NB4 (cell line): ENCODE results near the gene PFN2.
"Not testable (repeated sequence)": the region's sequence is repeated elsewhere in the genome, so short reads cannot be mapped to it uniquely, and the experiment has no call there.

ENCODE experiments used
- DNase-seq: peaks from one replicate; pipeline ENCODE4 v3.0.0; 2010; ENCODE audit warnings: low read depth
- H3K4me3 ChIP-seq: one replicate; pipeline ENCODE4 v1.5.1; 2011; ENCODE audit warnings: mild to moderate bottlenecking, low read depth, low read length, moderate library complexity
- MYC ChIP-seq: IDR thresholded peaks from 2 replicates; pipeline ENCODE4 v1.6.1; 2011; ENCODE audit warnings: low read depth, low read length
- POLR2A ChIP-seq: IDR thresholded peaks from 2 replicates; pipeline ENCODE4 v1.6.1; 2011; ENCODE audit warnings: mild to moderate bottlenecking; ENCODE audit not compliant: insufficient read length; ENCODE audit errors: extremely low read depth
- TF ChIP-seq, protein P1 (sequence below): IDR thresholded peaks from 2 replicates; pipeline ENCODE4 v1.6.1; 2011; ENCODE audit warnings: low read depth, low read length
- TF ChIP-seq, protein P2 (sequence below): IDR thresholded peaks from one replicate; pipeline ENCODE4 v1.5.1; 2012; ENCODE audit warnings: low read depth, low read length

The PFN2 gene

DNA sequence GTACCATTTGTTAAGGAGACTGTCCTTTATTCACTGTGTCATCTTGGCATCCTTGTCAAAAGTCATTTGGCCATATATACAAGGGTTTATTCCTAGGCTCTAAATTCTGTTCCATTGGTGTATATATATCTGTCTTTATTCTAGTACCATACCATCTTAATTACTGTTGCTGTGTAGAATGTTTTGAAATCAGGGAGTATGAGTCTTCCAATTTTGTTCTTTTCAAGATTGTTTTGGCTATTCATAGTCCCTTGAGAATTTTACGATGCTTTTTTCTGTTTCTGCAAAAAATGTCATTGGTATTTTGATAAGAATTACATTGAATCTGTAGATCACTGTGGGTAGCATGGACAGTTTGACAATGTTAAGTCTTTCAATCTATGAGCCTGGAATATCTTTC lies 28.7 kb downstream of the PFN2 start:
- DNase-seq = no peak
- no peak overlapping the region for H3K4me3 ChIP-seq
- TF ChIP-seq MYC = no peak
- TF ChIP-seq, protein P1, sequence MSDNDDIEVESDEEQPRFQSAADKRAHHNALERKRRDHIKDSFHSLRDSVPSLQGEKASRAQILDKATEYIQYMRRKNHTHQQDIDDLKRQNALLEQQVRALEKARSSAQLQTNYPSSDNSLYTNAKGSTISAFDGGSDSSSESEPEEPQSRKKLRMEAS = no peak
- TF ChIP-seq, protein P2, sequence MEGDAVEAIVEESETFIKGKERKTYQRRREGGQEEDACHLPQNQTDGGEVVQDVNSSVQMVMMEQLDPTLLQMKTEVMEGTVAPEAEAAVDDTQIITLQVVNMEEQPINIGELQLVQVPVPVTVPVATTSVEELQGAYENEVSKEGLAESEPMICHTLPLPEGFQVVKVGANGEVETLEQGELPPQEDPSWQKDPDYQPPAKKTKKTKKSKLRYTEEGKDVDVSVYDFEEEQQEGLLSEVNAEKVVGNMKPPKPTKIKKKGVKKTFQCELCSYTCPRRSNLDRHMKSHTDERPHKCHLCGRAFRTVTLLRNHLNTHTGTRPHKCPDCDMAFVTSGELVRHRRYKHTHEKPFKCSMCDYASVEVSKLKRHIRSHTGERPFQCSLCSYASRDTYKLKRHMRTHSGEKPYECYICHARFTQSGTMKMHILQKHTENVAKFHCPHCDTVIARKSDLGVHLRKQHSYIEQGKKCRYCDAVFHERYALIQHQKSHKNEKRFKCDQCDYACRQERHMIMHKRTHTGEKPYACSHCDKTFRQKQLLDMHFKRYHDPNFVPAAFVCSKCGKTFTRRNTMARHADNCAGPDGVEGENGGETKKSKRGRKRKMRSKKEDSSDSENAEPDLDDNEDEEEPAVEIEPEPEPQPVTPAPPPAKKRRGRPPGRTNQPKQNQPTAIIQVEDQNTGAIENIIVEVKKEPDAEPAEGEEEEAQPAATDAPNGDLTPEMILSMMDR = no peak
- TF ChIP-seq POLR2A = no peak

DNA sequence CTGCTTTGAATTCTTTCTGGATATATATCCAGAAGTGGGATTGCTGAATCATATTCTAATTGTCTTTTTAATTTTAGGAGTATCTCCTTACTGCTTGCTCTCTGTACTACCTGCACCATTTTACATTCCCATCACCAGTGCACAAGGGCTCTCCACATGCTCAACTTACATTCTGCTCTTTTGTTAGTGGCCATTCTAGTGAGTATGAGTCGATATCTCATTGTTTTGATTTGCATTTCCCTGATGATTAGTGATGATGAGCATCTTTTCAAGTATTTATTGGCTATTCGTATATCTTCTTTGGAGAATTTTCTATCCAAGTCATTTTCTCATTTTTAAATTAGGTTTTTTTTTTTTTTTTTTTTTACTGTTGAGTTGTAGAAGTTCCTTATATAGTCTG lies 29.5 kb downstream of the PFN2 start:
- TF ChIP-seq, protein P2 = no peak
- TF ChIP-seq, protein P1 = no peak
- TF ChIP-seq MYC (no peak), POLR2A (no peak)
- H3K4me3 ChIP-seq = no peak overlapping the region
- no peak for DNase-seq

DNA sequence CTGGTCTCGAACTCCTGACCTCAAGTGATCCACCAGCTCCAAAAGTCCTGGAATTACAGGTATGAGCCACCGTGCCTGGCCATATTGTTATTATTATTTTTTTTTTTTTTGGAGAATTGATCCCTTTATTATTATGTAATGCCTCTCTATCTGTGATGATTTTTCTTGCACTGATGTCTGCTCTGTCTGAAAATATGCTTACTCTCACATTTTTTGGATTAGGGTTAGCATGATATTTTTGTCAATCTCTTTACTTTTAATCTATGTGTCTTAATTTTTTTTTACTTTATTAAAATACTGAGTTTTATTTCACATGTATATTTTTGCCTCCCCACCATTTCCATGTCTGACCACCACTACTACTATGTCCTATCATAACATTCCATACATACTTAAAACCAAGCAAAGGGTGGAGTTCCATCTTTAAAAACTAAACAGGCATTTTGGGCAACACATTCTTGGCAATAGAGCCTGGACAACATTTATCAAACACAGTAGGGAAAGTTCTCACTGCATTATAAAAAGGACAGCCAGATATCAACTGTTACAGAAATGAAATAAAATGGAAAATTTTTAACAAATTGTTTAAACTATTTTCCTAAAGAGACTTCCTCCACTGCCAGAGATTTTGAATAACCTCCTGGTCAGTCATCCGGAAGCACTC lies 32.2 kb downstream of the PFN2 start:
- not testable (repeated sequence) for H3K4me3 ChIP-seq, DNase-seq

DNA sequence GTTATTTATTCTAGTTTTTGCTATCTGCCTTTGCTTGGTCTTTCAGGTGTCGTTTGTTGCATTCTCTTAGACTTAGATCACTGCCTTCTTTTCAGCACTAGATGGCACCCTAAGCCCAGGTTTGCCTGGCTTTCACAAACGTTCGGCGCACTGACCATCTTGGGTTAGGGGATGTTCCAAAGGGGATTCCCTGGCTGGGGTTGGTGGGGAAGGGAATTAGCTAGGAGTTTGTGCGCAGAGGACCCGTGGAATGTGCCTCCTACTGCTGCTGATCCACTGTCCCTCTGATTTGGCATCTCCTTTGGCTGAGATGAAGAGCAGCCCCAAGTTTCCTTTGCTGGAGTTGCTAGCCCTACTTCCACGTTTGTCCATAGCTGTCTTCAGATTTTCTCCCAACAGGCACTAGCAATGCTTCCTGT lies 33.9 kb downstream of the PFN2 start:
- no peak overlapping the region for H3K4me3 ChIP-seq
- peak; percentile 54 for DNase-seq
- TF ChIP-seq, protein P1 = no peak
- TF ChIP-seq, protein P2 = peak; percentile 64
- TF ChIP-seq POLR2A (no peak), MYC (no peak)

DNA sequence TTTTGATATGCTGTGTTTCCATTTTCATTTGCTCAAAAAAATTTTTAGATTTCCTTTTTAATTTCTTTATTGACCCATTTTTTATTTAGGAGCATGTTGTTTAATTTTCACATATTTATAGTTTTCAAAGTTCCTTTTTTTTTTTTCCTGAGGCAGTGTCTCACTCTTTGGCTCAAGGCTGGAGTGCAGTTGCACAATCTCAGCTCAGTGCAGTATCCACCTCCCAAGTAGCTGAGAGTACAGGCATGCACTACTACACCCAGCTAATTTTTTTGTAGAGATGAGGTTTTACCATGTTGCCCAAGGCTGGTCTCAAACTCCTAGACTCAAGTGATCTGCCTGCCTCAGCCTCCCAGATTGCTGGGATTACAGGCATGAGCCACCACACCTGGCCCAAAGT lies 36.2 kb downstream of the PFN2 start:
- TF ChIP-seq POLR2A = no peak
- TF ChIP-seq, protein P2 = no peak
- TF ChIP-seq, protein P1 = no peak
- TF ChIP-seq MYC = no peak
- peak; percentile 50 for DNase-seq
- H3K4me3 ChIP-seq = no peak overlapping the region

DNA sequence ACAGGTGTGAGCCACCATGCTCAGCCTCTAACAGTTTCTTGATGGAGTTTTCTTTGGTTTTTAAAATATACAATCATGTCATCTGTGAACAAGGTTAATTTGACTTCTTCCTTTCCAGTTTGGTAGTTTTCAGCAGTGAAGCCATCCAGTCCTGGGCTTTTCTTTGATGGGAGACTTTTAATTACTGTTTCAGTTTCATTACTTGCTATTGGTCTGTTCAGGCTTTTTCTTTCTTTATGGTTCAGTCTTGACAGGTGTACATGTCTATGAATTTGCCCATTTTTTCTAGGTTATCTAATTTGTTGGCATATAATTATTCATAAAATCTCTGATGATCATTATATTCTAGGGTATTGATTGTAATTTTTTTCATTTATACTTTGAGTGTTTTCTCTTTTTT lies 36.8 kb downstream of the PFN2 start:
- TF ChIP-seq, protein P2 = no peak
- TF ChIP-seq, protein P1 = no peak
- TF ChIP-seq POLR2A (no peak), MYC (no peak)
- H3K4me3 ChIP-seq = no peak overlapping the region
- DNase-seq = no peak
